Stomach (tissue), 9 donors: ENCODE results near the gene AP1G1. TPM values are rescaled to one million over a fixed set of nuclear protein-coding genes. Genes with fewer than 3 reads are reported as not detected.
"Not testable (repeated sequence)": the region's sequence is repeated elsewhere in the genome, so short reads cannot be mapped to it uniquely, and the experiment has no call there.

ENCODE experiments used
- DNase-seq, 2 donors: peaks; one replicate each; pipeline versions ENCODE4 v3.0.0 to v3.0.0-alpha.2; 2013 to 2019
- H3K27ac ChIP-seq, 5 donors: fragments of 200-600 bp in 4 of 5; sonication (generic) in 4 of 5; one replicate each; pipeline ENCODE4 v1.5.1; 2013 to 2019; ENCODE audit warnings: mild to moderate bottlenecking in 1 of 5, moderate library complexity in 1 of 5
- H3K27me3 ChIP-seq, 3 donors: fragments of 200-600 bp; sonication (generic); one replicate each; pipeline ENCODE4 v1.5.1; 2017 to 2019; ENCODE audit warnings: mixed run types in 1 of 3
- H3K36me3 ChIP-seq, 4 donors: fragments of 200-600 bp; sonication (generic); 1 replicate in 3 of 4; 2 replicates in 1 of 4; pipeline ENCODE4 v1.5.1; 2016 to 2019
- H3K4me1 ChIP-seq, 4 donors: fragments of 200-600 bp; sonication (generic); one replicate each; pipeline ENCODE4 v1.5.1; 2016 to 2019
- H3K4me3 ChIP-seq, 4 donors: fragments of 200-600 bp; sonication (generic) in 3 of 4; one replicate each; pipeline ENCODE4 v1.5.1; 2016 to 2019; ENCODE audit warnings: mild to moderate bottlenecking in 1 of 4
- H3K9me3 ChIP-seq, 4 donors: fragments of 200-600 bp; sonication (generic); one replicate each; pipeline ENCODE4 v1.5.1; 2016 to 2019
- EP300 ChIP-seq: sonication (generic); formaldehyde crosslinking; IDR thresholded peaks from one replicate; pipeline ENCODE4 v1.6.1; 2017; ENCODE audit warnings: antibody characterized with exemption
- POLR2A ChIP-seq, 4 donors: fragments of 450-650 bp; IDR thresholded peaks; one replicate each; pipeline ENCODE4 v1.6.1; 2016; ENCODE audit warnings: antibody characterized with exemption in 4 of 4, control low read depth in 2 of 4, mild to moderate bottlenecking in 1 of 4, moderate library complexity in 1 of 4
- POLR2AphosphoS5 ChIP-seq, 3 donors: sonication (generic); formaldehyde crosslinking; IDR thresholded peaks; one replicate each; pipeline ENCODE4 v1.6.1; 2016; ENCODE audit warnings: antibody characterized with exemption in 3 of 3
- WGBS, 5 donors: extraction: QIAGEN DNeasy Blood & Tissue Kit in 3 of 5; methylation state at CpG; one replicate each; pipeline versions ENCODE4 v1.1.5 to v1.1.7; 2013 to 2018; 5-methylcytosine and 5-hydroxymethylcytosine counted together
- intact Hi-C: fragments of 100-400 bp; cut with DNase I; formaldehyde crosslinking; loops from one replicate; pipeline ENCODE4 v1.15.1; 2023; ENCODE audit warnings: low total_unique reads
- polyA plus RNA-seq, 3 donors: library from polyadenylated mRNA; stranded (reverse); fragments of 200-250 nt; gene quantifications; one replicate each; pipeline ENCODE4 v1.2.3, GENCODE V29; 2013
- total RNA-seq, 5 donors: library from RNA; depleted of rRNA; stranded (reverse); fragments of >200 nt; gene quantifications; one replicate each; pipeline versions ENCODE4 v1.1.0 to v1.2.3, GENCODE V29; 2014 to 2016
- TF ChIP-seq, protein P1 (sequence below), 7 experiments: fragments of 450-650 bp in 4 of 7; fragments of 200-600 bp in 3 of 7; sonication (generic) in 3 of 7; IDR thresholded peaks; one replicate each; pipeline ENCODE4 v1.5.1; 2016 to 2019; ENCODE audit warnings: antibody characterized with exemption in 7 of 7, control low read depth in 2 of 7, mild to moderate bottlenecking in 1 of 7
- donor health status: healthy with polysubstance abuse.
- donor health status: Bipolar disorder and iron deficiency.
- donor health status: healthy.

AP1G1 gene
- total and polyA plus RNA-seq, 8 donors = 11.7 to 198 (median 123) TPM

DNA sequence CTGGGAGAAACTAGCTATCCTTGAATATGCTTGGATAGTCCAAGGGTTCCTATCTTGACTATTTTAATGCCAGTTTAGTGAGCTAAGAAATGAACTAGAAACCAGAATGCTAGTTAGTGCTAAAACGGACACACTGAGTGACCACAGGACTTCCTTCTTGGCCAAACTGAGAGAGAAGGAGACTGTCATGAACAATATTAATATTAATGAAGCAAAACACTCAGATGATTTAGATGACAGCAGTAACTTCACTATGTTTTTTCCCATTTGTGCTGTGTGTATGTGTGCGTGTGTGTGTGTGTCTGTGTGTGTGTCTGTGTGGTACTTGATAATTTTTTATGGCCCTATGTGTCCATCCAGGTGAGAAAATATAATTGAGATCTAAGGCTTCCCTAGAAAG is 34.9 kb upstream of the AP1G1 start:
- intact Hi-C loops = no loop called here

GRCh38 chr16:71840052-71840451 is 31.4 kb upstream of the AP1G1 start:
- TF ChIP-seq EP300 = no peak
- no peak for TF ChIP-seq POLR2A (IDR thresholded peaks at IDR 0.05)
- no peak for TF ChIP-seq POLR2AphosphoS5 (IDR thresholded peaks at IDR 0.05)
- TF ChIP-seq, protein P1, sequence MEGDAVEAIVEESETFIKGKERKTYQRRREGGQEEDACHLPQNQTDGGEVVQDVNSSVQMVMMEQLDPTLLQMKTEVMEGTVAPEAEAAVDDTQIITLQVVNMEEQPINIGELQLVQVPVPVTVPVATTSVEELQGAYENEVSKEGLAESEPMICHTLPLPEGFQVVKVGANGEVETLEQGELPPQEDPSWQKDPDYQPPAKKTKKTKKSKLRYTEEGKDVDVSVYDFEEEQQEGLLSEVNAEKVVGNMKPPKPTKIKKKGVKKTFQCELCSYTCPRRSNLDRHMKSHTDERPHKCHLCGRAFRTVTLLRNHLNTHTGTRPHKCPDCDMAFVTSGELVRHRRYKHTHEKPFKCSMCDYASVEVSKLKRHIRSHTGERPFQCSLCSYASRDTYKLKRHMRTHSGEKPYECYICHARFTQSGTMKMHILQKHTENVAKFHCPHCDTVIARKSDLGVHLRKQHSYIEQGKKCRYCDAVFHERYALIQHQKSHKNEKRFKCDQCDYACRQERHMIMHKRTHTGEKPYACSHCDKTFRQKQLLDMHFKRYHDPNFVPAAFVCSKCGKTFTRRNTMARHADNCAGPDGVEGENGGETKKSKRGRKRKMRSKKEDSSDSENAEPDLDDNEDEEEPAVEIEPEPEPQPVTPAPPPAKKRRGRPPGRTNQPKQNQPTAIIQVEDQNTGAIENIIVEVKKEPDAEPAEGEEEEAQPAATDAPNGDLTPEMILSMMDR (IDR thresholded peaks at IDR 0.05) = no peak
- intact Hi-C loops = no loop called here
- Histone ChIP-seq H3K27me3 (no peaks in the 10 kb centered on the region), H3K27ac (no peak overlapping the region), H3K4me3 (no peak overlapping the region), H3K36me3 (no peaks in the 10 kb centered on the region), H3K4me1 (peaks cover 0 to 2% (median 1%) of the 10 kb centered on the region in 4 donors), H3K9me3 (no peaks in the 10 kb centered on the region)
- no peak for DNase-seq
- WGBS, 5 donors = 63 to 81% (median 69%) methylated on average over 7 of the region's 7 CpGs

More for the DNA sequence above, 34.9 kb upstream of the AP1G1 start:
- TF ChIP-seq EP300 (no peak), POLR2A (IDR thresholded peaks at IDR 0.05) (no peak), POLR2AphosphoS5 (IDR thresholded peaks at IDR 0.05) (no peak)
- TF ChIP-seq, protein P1 (IDR thresholded peaks at IDR 0.05) = no peak
- Histone ChIP-seq H3K27me3 (no peaks in the 10 kb centered on the region), H3K36me3 (peaks cover 4 to 9% (median 9%) of the 10 kb centered on the region in 4 donors), H3K27ac (peak overlapping the region in 1 of 5 donors; percentile 14), H3K4me1 (peaks cover 3 to 25% (median 23%) of the 10 kb centered on the region in 4 donors), H3K4me3 (no peak overlapping the region), H3K9me3 (no peaks in the 10 kb centered on the region)
- no peak for DNase-seq
- 57 to 67% (median 60%) methylated on average over 2 of the region's 2 CpGs for WGBS, 5 donors

- intact Hi-C loops = no loop called here
- 45 to 65% (median 55%) methylated on average over 3 of the region's 3 CpGs for WGBS, 5 donors
- TF ChIP-seq EP300 (no peak), POLR2A (IDR thresholded peaks at IDR 0.05) (no peak), POLR2AphosphoS5 (IDR thresholded peaks at IDR 0.05) (no peak)
- DNase-seq = no peak
- H3K9me3 ChIP-seq = no peaks in the 10 kb centered on the region
- no peak overlapping the region for H3K4me3 ChIP-seq
- H3K36me3 ChIP-seq = no peaks in the 10 kb centered on the region
- no peaks in the 10 kb centered on the region for H3K4me1 ChIP-seq
- H3K27me3 ChIP-seq = no peaks in the 10 kb centered on the region
- H3K27ac ChIP-seq = no peak overlapping the region
Observed at GRCh38 chr16:71837150-71837549, 28.5 kb upstream of the AP1G1 start.

DNA sequence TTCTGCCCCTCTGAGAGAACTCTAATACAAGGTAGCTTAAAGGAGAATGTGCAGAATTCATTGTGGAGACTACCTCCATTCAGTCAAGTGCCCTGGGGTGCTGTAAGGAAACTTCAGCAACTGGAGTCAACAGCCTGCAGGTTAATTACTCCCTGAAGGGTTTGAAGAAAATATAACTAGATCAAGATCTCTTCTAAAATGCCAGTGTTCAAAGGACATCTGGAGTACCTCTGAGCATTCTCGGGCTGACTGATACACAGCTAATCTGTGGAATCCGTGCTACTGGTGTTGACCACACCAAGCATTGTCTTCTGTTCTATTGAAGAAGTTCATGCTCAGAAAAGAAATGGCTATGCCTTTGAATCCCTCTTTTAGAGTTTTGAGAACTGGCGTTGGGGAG is 25.7 kb upstream of the AP1G1 start:
- no peak overlapping the region for H3K4me3 ChIP-seq
- no peaks in the 10 kb centered on the region for H3K27me3 ChIP-seq
- H3K4me1 ChIP-seq = no peaks in the 10 kb centered on the region
- TF ChIP-seq, protein P1 (IDR thresholded peaks at IDR 0.05) = no peak
- TF ChIP-seq POLR2A (IDR thresholded peaks at IDR 0.05) = no peak
- TF ChIP-seq POLR2AphosphoS5 (IDR thresholded peaks at IDR 0.05) = no peak
- TF ChIP-seq EP300 = no peak
- DNase-seq = no peak
- WGBS, 5 donors = 83 to 88% (median 85%) methylated on average over 3 of the region's 3 CpGs
- H3K27ac ChIP-seq = no peak overlapping the region
- no peaks in the 10 kb centered on the region for H3K36me3 ChIP-seq
- intact Hi-C loops = no loop called here
- no peaks in the 10 kb centered on the region for H3K9me3 ChIP-seq

GRCh38 chr16:71832112-71832511 is 23.5 kb upstream of the AP1G1 start:
- H3K9me3 ChIP-seq, DNase-seq, intact Hi-C loops, H3K4me3 ChIP-seq, H3K27ac ChIP-seq, H3K4me1 ChIP-seq, H3K36me3 ChIP-seq, H3K27me3 ChIP-seq: not testable (repeated sequence)
- WGBS, 5 donors = 88 to 92% (median 91%) methylated on average over 2 of the region's 2 CpGs

- H3K4me3 ChIP-seq, H3K9me3 ChIP-seq, DNase-seq, H3K4me1 ChIP-seq, H3K27me3 ChIP-seq, H3K27ac ChIP-seq, intact Hi-C loops, H3K36me3 ChIP-seq: not testable (repeated sequence)
- WGBS, 5 donors = 88 to 93% (median 92%) methylated on average over 3 of the region's 3 CpGs
Observed at GRCh38 chr16:71831698-71832097, 23.1 kb upstream of the AP1G1 start.
